Measurements from ENCODE around the gene ROCK2.
"Not testable (repeated sequence)": the region's sequence is repeated elsewhere in the genome, so short reads cannot be mapped to it uniquely, and the experiment has no call there.

Gene ROCK2

DNA sequence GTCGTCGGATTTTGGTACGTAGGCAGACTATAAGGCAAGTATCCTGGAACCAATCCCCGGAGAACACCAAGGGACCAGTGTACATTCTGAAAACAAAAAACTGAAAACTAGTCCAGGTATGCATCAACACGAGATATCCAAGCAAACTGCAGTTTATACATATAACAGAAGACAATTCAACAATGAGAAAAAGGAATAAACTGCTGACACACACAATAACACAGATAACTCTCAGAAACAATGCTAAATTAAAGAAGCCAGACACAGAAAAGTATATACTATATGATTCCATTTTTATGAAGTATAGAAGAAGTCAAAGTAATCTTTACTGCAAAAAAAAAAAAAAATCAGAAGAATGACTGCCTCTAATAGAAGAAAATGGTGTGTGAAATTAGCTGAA lies 5.9 kb downstream of the ROCK2 start:
- DNase-seq, result no peak

GRCh38 chr2:11337909-11338308 lies 6.5 kb downstream of the ROCK2 start:
- DNase-seq, result no peak

DNA sequence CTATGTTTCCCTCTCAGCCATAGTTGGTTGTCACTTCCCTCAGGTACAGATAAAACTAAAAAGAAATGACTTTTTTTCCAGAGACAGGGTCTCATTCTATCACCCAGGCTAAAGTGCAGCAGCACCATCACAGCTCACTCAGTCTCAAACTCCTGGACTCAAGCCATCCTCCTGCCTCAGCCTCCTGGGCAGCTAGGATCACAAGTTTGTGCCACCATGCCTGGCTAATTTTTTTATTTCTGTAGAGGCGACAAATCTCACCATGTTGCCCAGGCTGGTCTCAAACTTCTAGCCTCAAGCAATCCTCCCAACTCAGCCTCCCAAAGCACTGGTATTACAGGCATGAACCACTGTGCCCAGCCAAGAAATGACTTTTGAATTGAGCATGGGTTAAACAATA lies 8.2 kb downstream of the ROCK2 start:
- DNase-seq, result no peak

DNA sequence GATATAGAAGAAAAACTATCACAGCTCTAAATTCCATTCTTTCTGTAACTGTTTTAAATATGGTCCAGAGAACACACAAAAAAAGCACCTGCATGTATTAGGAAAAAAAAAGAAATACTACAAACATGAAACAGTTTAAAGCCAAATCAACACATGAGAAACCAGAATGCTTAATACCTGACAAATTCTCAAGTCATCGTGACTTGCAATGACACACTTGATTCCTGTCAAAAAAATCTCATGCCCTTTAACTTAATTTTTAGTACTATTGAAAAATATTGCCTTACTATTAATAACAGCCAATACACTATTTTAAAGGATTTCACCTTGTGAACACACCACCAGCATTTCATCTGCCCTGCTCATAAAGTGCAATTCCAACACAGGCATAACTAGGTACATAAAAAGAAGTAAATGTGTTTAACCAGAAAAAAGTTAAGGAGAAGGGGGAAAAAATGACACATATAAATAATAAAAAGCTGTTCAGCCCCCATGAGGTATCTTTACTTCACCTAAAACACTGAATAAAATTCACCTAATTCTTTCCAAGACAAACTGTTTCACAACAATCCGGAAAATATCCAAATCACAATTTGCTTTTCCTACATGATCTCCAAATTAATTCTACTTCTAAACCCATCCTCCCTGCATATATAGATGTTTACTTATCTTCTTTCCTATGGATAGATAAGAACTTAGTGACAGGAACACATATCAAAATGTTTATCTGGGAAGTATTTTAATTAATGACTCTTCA lies 10.8 kb downstream of the ROCK2 start:
- no peak for DNase-seq

GRCh38 chr2:11332596-11332995 lies 11.8 kb downstream of the ROCK2 start:
- DNase-seq, result no peak

GRCh38 chr2:11330457-11331142 lies 13.8 kb downstream of the ROCK2 start:
- DNase-seq, result no peak

DNA sequence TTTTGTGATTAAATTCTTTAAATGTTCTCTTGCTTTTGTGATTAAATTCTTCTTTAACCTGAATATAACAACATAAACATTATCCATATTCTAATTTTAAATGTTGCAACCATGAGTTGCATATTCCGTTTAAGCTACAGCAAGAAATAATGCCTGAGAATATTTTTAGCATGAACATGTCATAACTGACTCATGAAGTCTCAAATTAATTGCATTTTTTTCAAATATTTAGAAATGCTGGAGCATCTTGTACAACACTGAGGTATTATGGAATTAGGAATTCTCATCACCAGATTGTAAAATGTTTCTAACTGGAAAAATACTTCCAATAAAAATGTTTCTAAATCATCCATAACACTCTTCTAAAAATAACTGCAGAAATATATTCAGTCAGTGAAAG lies 14.7 kb downstream of the ROCK2 start:
- DNase-seq, result no peak

DNA sequence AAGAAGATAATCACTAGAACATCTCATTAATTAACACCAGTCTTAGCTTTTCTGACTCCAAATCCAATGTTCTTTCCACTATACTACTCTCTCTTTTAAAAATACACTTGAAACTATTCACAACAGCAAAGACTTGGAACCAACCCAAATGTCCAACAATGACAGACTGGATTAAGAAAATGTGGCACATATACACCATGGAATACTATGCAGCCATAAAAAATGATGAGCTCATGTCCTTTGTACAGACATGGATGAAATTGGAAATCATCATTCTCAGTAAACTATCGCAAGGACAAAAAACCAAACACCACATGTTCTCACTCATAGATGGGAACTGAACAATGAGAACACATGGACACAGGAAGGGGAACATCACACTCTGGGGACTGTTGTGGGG lies 15.9 kb downstream of the ROCK2 start:
- not testable (repeated sequence) for DNase-seq

DNA sequence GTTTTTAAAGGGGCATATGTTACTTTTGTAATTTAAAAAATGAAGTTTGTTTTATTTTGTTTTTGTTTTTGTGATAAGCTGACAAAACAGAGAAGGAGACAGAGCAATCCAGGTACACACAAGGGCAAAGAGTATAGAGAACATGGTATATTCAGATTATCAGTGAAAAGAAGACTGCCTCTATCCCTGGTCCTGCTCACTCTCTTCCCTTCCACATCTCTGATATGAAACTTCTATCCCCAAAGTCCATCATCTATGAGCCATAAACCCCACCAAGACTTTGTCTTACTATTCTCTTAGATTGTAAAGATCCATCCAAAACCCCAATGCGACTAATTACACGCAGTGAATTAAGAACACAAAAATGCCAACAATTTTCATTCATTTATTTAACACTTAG lies 16.6 kb downstream of the ROCK2 start:
- DNase-seq, result no peak

DNA sequence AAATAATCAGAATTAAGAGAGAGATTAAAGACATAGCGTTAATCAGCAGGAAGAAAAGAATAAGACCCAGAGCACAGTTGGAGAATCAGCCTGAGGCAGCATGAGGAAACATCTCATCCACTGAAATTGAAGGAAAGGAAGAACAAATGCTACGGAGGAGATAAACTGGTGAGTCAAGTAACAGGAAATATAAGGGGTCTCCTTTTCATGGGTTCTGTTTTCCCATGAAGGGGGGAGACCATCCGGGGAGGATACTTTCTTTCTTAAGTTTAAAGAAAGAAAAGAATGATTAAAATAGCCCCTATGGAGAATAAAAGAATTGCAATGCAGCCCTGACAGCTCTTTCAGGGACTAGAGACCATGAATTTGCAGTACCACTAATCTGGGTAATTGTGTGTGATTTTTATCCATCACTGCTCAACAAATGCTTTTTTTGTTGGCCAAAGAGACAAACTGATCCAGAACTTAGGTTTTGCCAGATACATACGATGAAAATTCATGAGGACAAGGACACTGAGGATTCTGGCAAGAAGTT lies 17.7 kb downstream of the ROCK2 start:
- DNase-seq, result no peak

GRCh38 chr2:11325961-11326676 lies 18.3 kb downstream of the ROCK2 start:
- DNase-seq, result no peak

DNA sequence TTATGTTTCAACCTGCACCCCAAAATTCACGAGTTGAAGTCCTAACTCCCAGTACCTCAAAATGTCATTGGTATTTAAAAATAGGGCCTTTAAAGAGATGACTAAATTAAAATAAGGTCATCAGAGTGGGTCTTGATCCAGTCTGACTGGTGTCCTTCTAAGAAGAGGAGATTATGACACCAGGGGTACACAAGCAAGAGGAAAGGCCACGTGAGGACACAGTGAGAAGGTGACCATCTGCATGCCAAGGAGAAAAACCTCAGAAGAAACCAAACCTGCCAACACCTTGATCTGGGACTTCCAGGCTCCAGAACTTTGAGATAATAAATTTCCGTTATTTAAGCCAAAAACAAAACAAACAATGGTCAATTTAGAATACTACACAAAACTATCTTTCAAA lies 22.6 kb downstream of the ROCK2 start:
- DNase-seq, result no peak

DNA sequence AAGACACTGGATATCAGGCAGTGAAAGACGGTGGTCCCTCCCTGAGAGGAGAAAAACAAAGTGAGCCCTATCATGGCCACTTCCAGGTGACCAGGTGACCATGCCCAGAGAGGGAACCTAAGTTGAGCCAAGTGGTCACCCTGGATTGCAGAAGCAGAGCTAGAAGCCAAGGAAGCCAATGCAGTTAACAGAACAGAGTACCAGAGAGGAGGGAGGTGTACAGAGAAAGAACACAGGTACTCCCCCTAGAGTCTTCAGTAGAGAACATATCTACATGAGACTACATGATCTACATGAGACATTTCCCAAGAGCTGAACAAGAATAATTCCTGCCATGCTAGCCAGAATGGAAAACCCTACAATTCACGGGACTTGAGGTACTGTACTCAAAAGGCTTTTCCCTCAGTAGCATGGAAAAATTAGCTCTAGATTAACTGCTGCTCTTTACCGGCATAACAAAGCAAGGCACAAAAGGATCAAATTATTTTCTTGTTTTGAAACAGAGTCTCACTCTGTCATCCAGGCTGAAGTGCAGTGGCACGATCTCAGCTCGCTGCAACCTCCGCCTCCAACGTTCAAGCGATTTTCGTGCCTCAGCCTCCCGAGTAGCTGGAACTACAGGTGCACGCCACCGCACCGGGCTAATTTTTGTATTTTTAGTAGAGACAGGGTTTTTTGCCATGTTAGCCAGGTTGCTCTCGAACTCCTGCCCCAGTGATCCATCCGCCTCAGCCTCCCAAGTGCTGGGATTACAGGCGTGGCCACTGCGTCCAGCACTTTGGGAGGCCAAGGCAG lies 23.5 kb downstream of the ROCK2 start:
- DNase-seq, result no peak

GRCh38 chr2:11319939-11320338 lies 24.5 kb downstream of the ROCK2 start:
- DNase-seq, result no peak

GRCh38 chr2:11315074-11315705 lies 29.2 kb downstream of the ROCK2 start:
- DNase-seq, result no peak

GRCh38 chr2:11314487-11314886 lies 29.9 kb downstream of the ROCK2 start:
- DNase-seq, result no peak

- DNase-seq, result no peak
These were observed 31.5 kb downstream of the ROCK2 start for GRCh38 chr2:11312770-11313471.

DNA sequence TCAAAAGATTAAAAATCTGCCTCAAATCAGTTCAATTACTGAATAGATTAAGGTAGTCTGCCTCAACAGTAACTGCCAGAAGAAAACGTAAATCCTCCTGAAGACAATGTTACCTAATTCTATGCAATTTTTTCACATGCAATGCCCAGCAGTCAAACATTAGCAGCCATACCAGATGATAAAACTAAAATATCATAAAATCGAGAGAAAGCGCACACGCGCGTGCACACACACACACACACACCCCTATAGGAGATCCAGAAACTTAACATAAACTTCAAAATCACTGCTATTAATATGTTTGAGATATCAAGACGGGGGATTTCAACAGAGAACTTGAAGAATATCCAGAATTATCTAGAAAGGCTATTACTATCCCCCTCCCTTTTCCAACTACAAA lies 32.9 kb downstream of the ROCK2 start:
- no peak for DNase-seq

GRCh38 chr2:11310212-11310611 lies 34.2 kb downstream of the ROCK2 start:
- DNase-seq, result no peak

DNA sequence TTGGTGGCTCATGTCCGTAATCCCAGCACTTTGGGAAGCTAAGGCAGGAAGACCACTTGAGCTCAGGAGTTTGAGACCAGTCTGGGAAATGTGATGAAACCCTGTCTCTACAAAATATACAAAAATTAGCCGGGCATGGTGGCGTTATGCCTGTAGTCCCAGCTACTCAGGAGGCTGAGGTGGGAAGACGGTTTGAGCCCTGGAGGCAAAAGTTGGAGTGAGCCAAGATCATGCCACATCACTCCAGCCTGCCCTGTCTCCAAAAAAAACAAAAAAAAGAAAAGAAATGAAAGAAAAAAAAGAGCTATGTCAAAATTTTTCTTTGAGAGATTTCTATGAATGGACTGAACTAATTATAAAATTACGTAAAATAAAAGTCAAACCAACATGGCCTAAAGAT lies 34.7 kb downstream of the ROCK2 start:
- DNase-seq, result no peak

DNA sequence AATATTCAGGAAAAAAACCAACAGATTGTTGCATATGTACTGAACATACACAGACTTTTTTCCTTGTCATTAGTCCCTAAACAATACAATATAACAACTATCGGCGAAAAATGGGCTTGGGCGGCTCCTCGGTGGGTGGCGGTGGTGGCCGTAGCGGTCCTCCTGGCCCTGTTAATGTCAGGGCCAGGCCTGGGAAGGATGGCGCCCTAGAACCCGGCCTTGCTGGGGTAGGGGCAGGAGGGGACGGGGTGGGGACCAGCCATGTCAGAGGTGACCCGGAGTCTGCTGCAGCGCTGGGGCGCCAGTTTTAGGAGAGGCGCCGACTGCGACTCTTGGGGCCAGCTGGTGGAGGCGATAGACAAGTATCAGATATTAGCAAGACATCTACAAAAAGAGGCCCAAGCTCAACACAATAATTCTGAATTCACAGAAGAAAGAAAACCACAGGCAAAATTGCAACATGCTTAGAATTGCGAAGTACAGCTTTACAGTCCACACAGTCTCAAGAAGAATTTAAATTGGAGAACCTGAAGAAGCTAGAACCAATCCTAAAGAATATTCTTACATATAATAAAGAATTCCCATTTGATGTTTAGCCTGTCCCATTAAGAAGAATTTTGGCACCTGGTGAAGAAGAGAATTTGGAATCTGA lies 36.5 kb downstream of the ROCK2 start:
- no peak for DNase-seq

All from stimulated activated naive CD4-positive, alpha-beta T cell treated with Interleukin-2 at 50 U/mL for 16 hours (primary cell).